Stomach (tissue), 9 donors: ENCODE data around the gene CRYGS. TPM values are rescaled to one million over a fixed set of nuclear protein-coding genes. Genes with fewer than 3 reads are reported as not detected.
A peak's percentile ranks its signal among the peaks of the same experiment; 100 is the strongest.

Experiments
- DNase-seq, 2 donors: peaks; one replicate each; pipeline versions ENCODE4 v3.0.0 to v3.0.0-alpha.2; 2013 to 2019
- H3K27ac ChIP-seq, 5 donors: fragments of 200-600 bp in 4 of 5; sonication (generic) in 4 of 5; one replicate each; pipeline ENCODE4 v1.5.1; 2013 to 2019; ENCODE audit warnings: mild to moderate bottlenecking in 1 of 5, moderate library complexity in 1 of 5
- H3K27me3 ChIP-seq, 3 donors: fragments of 200-600 bp; sonication (generic); one replicate each; pipeline ENCODE4 v1.5.1; 2017 to 2019; ENCODE audit warnings: mixed run types in 1 of 3
- H3K36me3 ChIP-seq, 4 donors: fragments of 200-600 bp; sonication (generic); 1 replicate in 3 of 4; 2 replicates in 1 of 4; pipeline ENCODE4 v1.5.1; 2016 to 2019
- H3K4me1 ChIP-seq, 4 donors: fragments of 200-600 bp; sonication (generic); one replicate each; pipeline ENCODE4 v1.5.1; 2016 to 2019
- H3K4me3 ChIP-seq, 4 donors: fragments of 200-600 bp; sonication (generic) in 3 of 4; one replicate each; pipeline ENCODE4 v1.5.1; 2016 to 2019; ENCODE audit warnings: mild to moderate bottlenecking in 1 of 4
- H3K9me3 ChIP-seq, 4 donors: fragments of 200-600 bp; sonication (generic); one replicate each; pipeline ENCODE4 v1.5.1; 2016 to 2019
- CTCF ChIP-seq, 7 experiments: fragments of 450-650 bp in 4 of 7; fragments of 200-600 bp in 3 of 7; sonication (generic) in 3 of 7; IDR thresholded peaks; one replicate each; pipeline ENCODE4 v1.5.1; 2016 to 2019; ENCODE audit warnings: antibody characterized with exemption in 7 of 7, control low read depth in 2 of 7, mild to moderate bottlenecking in 1 of 7
- EP300 ChIP-seq: sonication (generic); formaldehyde crosslinking; IDR thresholded peaks from one replicate; pipeline ENCODE4 v1.6.1; 2017; ENCODE audit warnings: antibody characterized with exemption
- POLR2A ChIP-seq, 4 donors: fragments of 450-650 bp; IDR thresholded peaks; one replicate each; pipeline ENCODE4 v1.6.1; 2016; ENCODE audit warnings: antibody characterized with exemption in 4 of 4, control low read depth in 2 of 4, mild to moderate bottlenecking in 1 of 4, moderate library complexity in 1 of 4
- POLR2AphosphoS5 ChIP-seq, 3 donors: sonication (generic); formaldehyde crosslinking; IDR thresholded peaks; one replicate each; pipeline ENCODE4 v1.6.1; 2016; ENCODE audit warnings: antibody characterized with exemption in 3 of 3
- WGBS, 5 donors: extraction: QIAGEN DNeasy Blood & Tissue Kit in 3 of 5; methylation state at CpG; one replicate each; pipeline versions ENCODE4 v1.1.5 to v1.1.7; 2013 to 2018; 5-methylcytosine and 5-hydroxymethylcytosine counted together
- intact Hi-C: fragments of 100-400 bp; cut with DNase I; formaldehyde crosslinking; loops from one replicate; pipeline ENCODE4 v1.15.1; 2023; ENCODE audit warnings: low total_unique reads
- polyA plus RNA-seq, 3 donors: library from polyadenylated mRNA; stranded (reverse); fragments of 200-250 nt; gene quantifications; one replicate each; pipeline ENCODE4 v1.2.3, GENCODE V29; 2013
- total RNA-seq, 5 donors: library from RNA; depleted of rRNA; stranded (reverse); fragments of >200 nt; gene quantifications; one replicate each; pipeline versions ENCODE4 v1.1.0 to v1.2.3, GENCODE V29; 2014 to 2016
- donor health status: healthy with polysubstance abuse.
- donor health status: Bipolar disorder and iron deficiency.
- donor health status: healthy.

The CRYGS gene
- total and polyA plus RNA-seq, 8 donors = 1.8 to 6.6 (median 4.7) TPM; not detected in 2

- intact Hi-C loops = no loop called here
- Histone ChIP-seq H3K4me1 (peaks cover 11 to 20% (median 17%) of the 10 kb centered on the region in 4 donors), H3K27ac (no peak overlapping the region), H3K4me3 (no peak overlapping the region), H3K36me3 (no peaks in the 10 kb centered on the region), H3K9me3 (peaks cover 0 to 4% (median 0%) of the 10 kb centered on the region in 4 donors), H3K27me3 (no peaks in the 10 kb centered on the region)
- DNase-seq = no peak
- TF ChIP-seq POLR2AphosphoS5 (IDR thresholded peaks at IDR 0.05) = no peak
- TF ChIP-seq EP300 = no peak
- TF ChIP-seq POLR2A (IDR thresholded peaks at IDR 0.05) = no peak
- TF ChIP-seq CTCF (IDR thresholded peaks at IDR 0.05) = no peak
- 75 to 93% (median 89%) methylated on average over 4 of the region's 4 CpGs for WGBS, 5 donors
Observed at GRCh38 chr3:186497608-186498007, 46.6 kb downstream of the CRYGS start.

- intact Hi-C loops = no loop called here
- H3K4me1 ChIP-seq = peaks cover 11 to 20% (median 15%) of the 10 kb centered on the region in 4 donors
- H3K27me3 ChIP-seq = no peaks in the 10 kb centered on the region
- H3K4me3 ChIP-seq = no peak overlapping the region
- no peak for TF ChIP-seq EP300
- TF ChIP-seq POLR2A (IDR thresholded peaks at IDR 0.05) = no peak
- no peak for TF ChIP-seq POLR2AphosphoS5 (IDR thresholded peaks at IDR 0.05)
- no peak for TF ChIP-seq CTCF (IDR thresholded peaks at IDR 0.05)
- H3K9me3 ChIP-seq = peaks cover 0 to 4% (median 0%) of the 10 kb centered on the region in 4 donors
- no peak for DNase-seq
- H3K27ac ChIP-seq = no peak overlapping the region
- no peaks in the 10 kb centered on the region for H3K36me3 ChIP-seq
Observed at GRCh38 chr3:186496635-186497034, 47.5 kb downstream of the CRYGS start.

- DNase-seq = no peak
- Histone ChIP-seq H3K36me3 (no peaks in the 10 kb centered on the region), H3K27ac (no peak overlapping the region), H3K27me3 (no peaks in the 10 kb centered on the region), H3K4me1 (peaks cover 11 to 20% (median 15%) of the 10 kb centered on the region in 4 donors), H3K9me3 (peaks cover 0 to 4% (median 0%) of the 10 kb centered on the region in 4 donors), H3K4me3 (no peak overlapping the region)
- 83 to 97% (median 95%) methylated on average over 3 of the region's 3 CpGs for WGBS, 5 donors
- intact Hi-C loops = no loop called here
- TF ChIP-seq EP300 (no peak), CTCF (IDR thresholded peaks at IDR 0.05) (no peak), POLR2A (IDR thresholded peaks at IDR 0.05) (no peak), POLR2AphosphoS5 (IDR thresholded peaks at IDR 0.05) (no peak)
Observed at GRCh38 chr3:186496016-186496415, 48.2 kb downstream of the CRYGS start.

- Histone ChIP-seq H3K36me3 (no peaks in the 10 kb centered on the region), H3K9me3 (no peaks in the 10 kb centered on the region), H3K27me3 (no peaks in the 10 kb centered on the region), H3K4me3 (no peak overlapping the region), H3K4me1 (peaks cover 11 to 20% (median 15%) of the 10 kb centered on the region in 4 donors), H3K27ac (peak overlapping the region in 1 of 5 donors; percentile 23)
- intact Hi-C loops = no loop called here
- TF ChIP-seq POLR2AphosphoS5 (IDR thresholded peaks at IDR 0.05) (no peak), CTCF (IDR thresholded peaks at IDR 0.05) (no peak), POLR2A (IDR thresholded peaks at IDR 0.05) (no peak), EP300 (no peak)
- WGBS, 5 donors = 61 to 79% (median 70%) methylated on average over 21 of the region's 21 CpGs
- peak in 1 of 2 donors; percentile 59 for DNase-seq
Observed at GRCh38 chr3:186493525-186494255, 50.5 kb downstream of the CRYGS start.
